DMS79 (cell line): Measurements from ENCODE around the gene ACTR8.

Experiments used
- DNase-seq: peaks from one replicate; lab custom pipeline; 2025; lab: John Stamatoyannopoulos, UW

The ACTR8 gene

DNA sequence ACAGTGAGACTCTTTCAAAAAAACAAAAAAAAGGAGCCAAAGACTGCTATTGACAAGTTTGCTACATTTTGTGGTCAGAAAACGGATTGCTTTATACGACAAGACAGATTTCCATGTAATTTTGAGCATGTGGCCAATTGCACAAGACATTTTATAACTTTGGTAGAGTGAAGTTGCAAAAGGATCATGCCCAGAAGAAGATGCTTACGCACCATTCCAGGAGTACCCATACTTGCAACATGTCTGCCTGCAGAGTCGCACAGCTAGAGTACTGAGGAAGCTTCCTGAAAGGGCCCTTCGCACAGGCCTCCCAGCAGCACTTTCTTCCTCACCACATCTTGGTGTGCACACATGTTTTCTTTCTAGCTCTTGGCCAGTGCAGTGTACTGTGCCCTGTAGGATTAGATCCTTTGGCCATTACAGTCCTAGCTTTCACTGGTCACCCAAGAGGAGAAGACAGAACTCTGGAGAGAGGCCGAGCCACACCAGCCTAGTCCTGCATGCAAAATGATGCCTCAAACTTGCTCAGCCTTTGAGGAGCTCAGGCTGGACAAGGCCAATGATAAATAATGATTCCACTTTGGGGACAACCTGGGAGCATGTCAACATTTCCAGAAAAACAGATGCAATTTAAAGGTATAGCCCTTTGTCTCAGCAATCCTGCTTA, 47.4 kb downstream of the ACTR8 start:
- no peak for DNase-seq

DNA sequence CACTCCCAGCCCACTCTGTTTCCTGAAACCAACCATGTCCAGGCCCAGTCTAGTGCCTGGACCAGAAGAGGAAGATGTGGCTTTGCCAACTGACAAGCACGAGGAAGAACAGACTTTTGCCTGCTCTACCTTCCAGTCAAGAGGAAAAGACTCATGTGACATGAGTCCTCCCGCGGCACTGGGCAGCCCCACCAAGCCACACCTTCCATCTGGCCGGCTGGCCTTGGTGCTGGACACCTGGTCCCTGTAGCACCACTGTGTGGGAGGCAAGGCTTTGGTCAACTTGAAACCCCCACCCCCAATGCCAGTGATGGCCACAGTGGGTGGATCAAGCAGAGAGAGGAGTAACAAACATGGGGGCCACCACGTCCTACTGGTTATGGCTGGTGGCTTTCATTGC, 48.3 kb downstream of the ACTR8 start:
- DNase-seq = no peak

DNA sequence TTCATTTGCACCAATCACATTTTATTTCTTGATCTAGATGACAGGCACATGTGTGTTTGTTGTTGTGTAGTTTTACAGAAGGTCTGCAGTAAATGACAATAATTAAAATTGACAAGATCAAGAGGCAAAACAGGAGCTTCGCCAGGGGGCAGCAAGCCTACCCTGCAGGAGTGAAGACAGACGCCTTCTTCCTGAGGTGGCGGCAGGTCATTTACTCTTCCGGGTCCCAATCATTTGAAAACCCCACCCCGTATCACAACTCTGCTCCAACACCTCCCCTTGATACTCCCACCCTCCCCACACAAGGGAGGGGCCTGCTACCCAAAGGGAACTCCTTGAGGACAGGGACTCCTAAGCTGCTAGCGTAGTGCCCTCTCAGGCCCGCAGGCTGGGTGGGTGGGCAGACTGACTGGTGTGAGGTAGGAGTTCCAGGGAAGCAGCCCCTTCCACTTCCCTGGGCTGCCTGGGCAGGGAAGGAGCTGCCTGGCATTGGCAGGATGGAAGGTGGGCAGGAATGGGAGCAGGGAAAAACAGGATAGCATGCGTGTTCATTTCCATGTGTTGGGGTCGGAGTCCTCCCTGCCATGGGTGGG, 48.8 kb downstream of the ACTR8 start:
- no peak for DNase-seq

DNA sequence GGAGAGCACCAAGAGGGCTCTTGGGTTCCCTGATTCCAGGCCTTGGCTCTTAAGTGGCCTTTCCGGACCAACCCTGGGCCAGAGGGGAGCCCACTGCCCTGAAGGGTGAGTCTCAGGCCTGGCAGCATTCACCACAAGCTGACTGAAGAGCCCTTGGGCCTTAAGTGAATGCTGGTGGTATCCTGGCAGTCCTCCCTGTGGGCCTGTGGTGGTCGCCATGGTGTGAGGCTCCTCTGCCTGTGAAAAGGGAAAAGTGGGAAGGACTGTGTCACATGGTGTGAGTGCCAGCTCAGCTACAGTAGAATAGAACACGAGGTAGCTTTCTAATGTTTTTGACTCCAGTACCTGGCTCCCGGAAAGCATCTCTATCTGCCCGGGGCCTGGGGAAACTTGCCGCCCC, 51.0 kb downstream of the ACTR8 start:
- no peak for DNase-seq

DNA sequence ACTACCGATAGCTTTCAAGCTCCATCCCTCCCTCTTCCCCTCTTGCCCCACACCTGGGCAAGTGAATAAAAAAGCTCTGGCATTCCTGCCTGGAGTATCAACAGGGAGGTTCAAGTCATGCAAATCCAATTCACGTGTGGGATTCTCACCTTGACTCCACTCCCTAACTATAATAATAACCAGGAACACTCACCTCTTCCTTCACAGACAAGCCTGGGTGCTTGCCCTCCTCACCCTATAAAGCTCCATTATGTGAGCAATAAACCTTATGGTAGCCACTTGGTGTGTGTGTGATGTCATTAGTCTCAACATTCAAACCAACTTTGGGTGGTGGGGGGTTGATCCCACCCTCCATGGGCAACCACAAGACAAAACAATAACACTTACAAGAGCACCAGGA, 52.3 kb downstream of the ACTR8 start:
- no peak for DNase-seq

DNA sequence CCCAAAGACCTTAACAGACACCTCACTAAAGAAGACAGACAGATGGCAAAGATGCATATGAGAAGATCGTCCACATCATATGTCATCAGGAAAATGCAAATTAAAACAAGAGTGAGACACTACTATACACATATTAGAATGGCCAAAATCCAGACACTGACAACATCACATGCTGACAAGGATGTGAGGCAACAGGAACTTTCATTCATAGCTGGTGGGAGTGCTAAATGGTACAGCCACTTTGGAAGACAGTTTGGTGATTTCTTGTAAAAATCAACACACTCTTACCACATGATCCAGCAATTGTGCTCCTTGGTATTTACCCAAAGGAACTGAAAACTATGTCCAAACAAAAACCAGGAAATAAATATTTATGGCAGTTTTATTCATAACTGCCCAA, 53.4 kb downstream of the ACTR8 start:
- DNase-seq = no peak

DNA sequence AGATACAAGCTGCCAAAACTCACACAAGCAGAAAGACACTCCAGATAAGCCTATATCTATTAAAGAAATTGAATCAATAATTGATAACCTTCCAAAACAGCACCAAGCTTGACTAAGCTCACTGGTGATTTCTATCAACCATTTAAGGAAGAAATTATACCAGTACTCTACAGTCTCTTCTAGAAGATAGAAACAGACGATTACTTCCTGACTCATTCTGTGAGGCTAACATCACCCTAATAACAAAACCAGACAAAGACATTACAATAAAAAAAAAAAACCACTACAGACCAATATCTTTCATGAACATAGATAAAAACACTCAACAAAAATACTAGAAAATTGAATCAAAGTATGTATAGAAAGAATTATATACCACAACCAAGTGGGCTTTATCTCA, 55.9 kb downstream of the ACTR8 start:
- no peak for DNase-seq

DNA sequence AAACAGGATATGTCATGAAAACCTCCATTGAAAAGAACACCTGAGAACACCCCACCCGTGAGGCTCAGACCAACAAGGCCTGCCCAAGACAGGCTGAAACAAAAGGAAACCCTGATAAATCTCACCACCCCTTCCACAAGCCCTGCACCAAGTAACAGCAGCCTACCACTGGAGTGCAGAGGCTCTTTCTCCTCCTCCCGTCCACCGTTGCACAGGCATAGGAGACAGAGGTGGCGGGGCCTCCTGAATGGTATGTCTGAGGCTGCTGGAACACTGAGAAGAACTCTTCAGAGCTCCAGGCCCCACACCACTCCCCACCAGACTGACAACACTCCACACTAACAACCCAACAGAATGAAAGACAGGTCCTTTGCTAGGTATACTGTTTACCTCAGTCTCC, 57.2 kb downstream of the ACTR8 start:
- DNase-seq = no peak

DNA sequence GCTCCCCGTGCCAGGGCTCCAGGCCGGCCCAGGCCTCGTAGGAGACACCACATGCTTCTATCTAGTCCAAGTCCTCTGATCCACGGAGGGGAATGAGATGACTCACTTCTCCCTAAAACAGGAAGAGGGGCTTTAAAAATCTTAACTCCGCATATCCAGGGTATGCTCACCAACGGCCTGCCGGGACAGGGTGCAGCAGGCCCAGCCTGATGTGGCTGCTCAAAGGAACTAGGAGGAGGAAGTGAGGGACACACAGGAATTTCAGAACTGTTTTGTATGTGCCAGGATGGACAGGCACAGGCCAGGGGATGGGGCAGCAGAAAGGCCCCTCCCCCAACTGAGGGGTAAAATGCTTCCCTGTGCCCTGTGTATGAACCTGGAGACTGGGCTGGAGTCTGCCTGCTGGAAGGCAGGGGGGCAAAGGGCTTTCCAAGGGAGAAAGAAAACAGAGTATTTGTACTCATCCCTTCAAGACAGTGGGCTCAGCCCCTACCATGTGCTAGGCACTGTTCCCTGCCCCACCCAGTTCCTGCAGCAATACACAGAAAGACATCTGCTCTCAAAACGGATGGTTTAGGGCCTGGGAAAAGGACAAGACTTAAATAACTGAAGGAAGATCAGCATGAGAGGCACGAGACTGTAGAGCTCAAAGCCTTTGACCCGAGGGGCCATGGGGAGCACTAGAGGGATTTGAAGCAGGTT, 57.8 kb downstream of the ACTR8 start:
- DNase-seq = no peak

DNA sequence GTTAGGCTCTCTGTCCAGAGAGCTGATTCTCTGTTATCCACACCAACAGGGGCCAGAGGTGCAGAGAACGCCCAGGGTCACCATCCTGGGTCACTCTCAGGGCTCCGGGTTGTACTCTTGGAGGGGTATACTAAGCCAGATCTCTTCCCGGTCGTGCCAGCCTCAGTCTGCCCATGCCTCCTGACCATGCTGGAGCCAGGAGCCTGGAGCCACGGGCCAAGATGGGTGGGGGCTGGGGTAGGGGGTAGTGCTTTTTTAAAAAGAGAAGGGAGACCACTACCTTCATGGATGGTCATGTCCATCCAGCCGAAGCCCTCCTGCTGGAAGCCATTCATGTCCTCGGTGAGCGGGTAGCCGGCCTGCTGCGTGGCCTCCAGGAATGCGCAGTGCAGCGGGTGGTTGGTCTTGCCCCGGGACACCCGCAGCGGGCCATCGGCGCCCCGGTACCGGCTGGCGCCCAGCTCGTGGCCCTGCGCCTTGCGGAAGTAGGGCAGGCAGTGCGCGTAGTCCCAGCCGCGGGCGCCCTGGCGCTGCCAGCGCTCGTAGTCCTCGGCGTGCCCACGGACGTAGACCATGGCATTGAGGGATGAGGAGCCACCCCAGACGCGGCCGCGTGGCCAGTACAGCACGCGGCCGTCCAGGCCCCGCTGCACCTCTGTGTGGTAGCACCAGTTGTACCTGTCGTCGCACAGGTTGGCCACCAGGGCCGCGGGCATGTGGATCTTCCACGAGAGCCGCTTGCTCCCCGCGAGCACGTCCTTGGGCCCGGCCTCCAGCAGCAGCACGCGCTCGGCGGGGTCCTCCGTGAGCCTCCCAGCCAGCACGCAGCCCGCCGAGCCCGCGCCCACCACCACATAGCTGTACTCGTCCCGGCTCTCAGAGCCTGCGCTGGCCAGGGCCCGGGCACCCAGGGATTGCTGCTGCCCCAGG, 58.7 kb downstream of the ACTR8 start:
- DNase-seq = no peak

DNA sequence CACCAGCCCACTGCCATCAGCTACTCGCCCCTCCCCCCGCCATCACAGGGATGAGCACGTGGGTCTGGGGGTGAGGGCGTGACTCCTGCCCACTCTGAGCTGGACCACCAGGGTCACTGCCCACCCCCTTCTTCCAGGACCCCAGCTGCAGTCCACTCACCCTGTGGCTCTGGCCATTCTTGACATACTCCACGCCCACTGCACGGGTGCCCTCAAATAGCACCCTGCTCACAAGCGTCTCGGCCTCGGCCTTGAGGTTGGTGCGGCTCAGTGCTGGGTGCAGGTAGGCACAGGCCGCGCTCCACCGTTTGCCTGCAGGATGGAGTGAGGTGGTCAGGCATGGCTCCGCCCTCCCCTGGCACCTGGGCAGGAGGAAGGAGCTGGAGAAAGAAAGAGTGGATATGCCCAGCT, 59.6 kb downstream of the ACTR8 start:
- DNase-seq = no peak

DNA sequence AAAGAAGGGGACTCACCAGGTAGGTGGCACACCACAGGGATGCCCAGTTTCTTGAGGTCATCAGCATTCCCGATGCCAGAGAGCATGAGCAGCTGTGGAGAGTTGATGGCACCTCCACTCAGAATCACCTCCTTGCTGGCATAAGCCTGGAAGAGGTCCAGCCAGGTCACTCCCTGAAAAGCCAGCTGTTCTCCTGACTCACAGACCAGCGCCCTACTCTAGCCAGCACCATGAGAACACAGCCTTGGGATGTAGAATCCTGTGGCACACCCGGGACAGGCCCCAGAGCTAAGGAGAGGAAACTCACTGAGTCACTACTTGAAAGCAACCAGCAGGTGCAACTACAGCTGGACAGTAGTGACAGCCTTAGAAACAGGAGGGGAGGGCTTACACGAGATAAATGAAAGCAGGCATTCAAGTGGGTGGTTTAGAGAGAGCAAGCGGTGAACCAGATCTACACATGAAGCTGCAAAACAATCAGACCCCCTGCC, 60.3 kb downstream of the ACTR8 start:
- DNase-seq = no peak

DNA sequence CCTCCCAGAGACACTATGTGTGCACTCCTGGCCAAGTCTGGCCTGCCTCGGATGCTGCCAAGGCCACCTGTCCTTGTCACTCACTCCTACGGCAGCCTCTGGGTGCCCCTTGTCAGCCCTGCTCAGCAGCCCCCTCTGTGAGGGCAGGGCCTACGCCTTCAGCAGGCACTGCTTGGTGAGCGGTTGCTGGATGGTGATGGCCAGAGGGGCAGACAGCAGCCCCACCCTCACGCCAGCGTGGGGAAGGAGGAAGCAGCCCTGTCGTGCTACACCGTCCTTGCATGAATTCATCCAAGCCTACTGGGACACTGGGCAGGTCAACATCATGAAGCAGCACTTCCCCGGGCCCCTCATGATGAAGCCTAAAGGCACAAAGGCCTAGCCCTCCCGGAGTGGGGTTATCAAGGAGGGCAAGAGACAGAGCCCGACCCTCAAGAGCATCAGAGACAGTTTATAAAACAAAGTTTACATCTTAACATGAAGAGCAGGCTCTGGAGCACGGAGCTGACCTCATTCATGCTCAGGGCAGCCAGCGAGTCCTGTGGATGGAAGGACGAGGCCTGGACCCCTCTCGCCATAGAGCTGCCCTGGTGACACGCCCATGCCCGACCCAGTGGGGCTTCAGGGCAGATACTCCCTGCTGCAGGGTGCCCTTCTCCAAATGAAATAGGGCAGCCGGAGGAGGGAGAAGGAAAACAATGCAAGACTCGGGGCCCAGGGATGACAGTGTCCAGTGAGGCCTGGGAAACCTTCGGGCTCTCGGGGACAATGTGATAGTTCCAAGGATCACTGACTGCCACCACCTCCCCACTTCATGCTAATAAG, 61.0 kb downstream of the ACTR8 start:
- DNase-seq = no peak

DNA sequence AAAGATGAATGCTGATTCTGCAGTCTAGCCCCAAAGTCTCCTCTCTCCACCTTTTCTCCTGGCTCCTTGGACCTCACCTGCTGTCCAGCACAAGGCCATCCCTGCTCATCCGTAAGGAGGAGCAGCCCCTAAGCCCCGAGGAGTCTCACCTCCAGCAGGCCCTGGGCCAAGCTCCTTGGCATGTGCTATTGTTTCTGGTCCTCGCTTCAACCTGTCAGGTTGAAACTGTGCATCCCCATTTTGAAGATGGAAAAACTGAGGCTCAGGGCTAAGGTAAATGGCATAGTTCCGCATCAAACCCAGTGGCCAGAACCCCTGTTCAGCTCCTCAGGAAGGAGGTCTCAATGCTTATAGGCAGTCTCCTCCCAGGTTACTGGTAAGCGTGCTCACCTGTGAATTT, 61.9 kb downstream of the ACTR8 start:
- DNase-seq = no peak

DNA sequence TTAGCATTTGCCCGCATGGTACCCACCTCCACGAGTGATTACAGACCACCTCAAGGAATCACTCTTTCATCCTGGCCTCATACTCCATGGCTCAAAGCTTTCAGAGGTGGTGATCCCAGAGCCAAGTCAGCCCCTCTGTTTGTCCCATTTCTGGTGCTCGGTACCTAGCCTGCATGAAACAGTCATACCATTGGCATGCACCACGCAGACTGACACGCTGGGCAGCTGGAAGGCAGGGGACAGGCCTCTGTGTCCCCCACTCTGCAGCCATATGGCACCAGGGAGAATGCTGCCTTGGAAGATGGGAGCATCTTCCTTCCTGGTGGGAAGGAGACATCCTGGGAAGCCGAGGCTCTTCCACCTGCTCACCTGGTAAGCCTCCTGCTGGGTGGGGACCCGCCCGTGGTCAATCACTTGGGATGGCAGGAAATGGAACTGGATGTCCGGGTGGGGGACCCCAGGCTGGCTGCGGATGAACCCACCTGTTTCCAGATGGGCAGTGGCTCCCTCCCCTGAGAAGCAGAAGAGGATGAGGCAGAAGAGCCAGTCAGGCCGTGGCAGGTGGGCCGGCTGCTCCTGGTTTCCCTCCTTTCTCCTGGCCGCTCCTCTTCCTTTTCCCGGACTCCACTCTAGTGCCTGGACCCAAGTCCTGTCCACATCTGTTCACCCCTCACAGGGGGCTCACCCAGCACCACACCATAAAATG, 62.6 kb downstream of the ACTR8 start:
- DNase-seq = no peak

DNA sequence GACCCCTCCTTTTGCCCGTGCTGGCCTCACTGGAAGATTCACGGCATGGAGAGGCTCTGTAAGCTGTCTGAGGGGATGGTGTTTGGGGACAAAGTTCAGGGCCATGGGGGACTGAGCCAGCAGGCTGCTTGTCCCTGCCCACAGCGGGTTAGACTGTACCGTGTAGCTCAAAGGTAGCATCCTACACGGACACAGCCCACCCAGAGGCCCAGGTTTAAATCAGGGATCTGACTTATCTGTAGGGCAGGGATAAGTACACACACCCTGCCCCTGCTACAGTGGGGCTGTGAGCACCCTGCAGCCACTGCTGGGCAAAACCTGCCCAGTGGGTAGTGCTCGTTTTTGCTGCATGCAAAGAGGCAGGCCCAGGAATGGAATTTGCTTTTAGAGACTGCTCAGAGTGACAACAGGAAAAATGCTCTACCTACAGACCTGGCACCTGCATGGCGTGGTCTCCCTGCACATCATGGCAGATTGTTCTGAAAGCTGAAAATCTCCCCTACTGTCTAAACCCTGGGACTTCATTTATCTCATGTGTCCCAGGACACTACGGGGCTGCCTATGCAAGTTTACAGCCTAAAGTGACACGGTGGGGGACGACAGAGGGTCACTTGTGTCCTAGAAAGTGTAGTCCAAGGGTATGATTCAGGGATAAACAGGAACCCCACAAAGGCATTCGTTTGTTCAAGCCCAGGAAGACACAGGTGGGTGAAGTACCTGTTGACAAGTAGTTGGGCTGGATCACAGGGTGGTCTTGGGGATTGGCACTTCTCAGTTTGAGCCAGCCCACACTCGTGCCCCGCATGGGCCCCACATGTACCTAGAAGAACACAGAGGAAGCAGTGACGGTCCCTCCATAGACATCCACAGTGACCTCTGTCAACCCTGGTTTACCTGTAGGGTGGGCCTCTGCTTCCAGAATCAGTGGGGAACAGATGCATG, 63.5 kb downstream of the ACTR8 start:
- DNase-seq = no peak

DNA sequence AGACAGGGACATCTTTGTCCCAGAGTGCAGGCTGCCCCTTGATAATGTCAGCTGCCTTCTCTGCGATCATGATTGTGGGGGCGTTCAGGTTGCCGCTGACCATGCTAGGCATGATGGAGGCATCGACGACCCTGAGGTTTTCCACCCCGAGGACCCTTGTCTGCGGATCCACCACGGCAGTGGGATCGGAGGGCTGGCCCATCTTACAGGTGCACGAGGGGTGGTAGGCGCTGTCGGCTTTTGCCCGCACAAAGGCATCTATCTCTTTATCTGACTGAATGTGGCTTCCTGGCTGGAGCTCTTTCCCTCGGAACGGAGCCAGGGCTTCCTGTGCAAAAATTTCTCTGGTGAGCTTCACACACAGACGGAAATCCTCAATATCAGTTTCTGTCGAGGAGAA, 64.1 kb downstream of the ACTR8 start:
- no peak for DNase-seq

DNA sequence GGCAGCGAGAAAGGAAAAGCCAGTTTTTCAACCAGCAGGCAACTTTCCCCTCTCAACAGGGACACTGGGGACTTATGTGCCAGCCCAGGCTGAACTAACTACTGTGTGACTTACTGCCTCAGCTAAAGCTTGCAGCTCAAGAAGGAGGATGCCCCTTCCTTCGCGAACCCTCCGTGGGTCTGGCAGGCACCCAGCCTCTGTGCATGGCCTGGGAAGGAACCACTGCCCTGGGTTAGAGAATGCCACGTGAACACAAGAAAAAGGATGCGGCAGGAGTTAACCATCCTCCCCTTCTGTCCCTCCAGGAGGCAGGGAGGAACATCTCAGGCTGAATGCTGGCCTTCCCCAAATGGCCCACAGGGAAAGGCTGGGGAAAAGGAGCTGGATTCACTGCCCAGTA, 64.7 kb downstream of the ACTR8 start:
- no peak for DNase-seq
